HG03159 (cell line): Measurements from ENCODE around the gene C9orf57.
"Not testable (repeated sequence)": the region's sequence is repeated elsewhere in the genome, so short reads cannot be mapped to it uniquely, and the experiment has no call there.

Experiments
- ATAC-seq: cut with Tn5 transposase; IDR thresholded peaks from one replicate; pipeline ENCODE4 v1.9.1; 2021; ENCODE audit warnings: mild to moderate bottlenecking, moderate library complexity; ENCODE audit not compliant: unreplicated experiment

The C9orf57 gene

GRCh38 chr9:72025906-72026305 is 34.5 kb downstream of the C9orf57 start:
- no peak for ATAC-seq

GRCh38 chr9:72023596-72023995 is 36.8 kb downstream of the C9orf57 start:
- no peak for ATAC-seq

- ATAC-seq, result no peak
Measured at GRCh38 chr9:72022841-72023240, 37.6 kb downstream of the C9orf57 start.

- no peak for ATAC-seq
Measured at GRCh38 chr9:72013292-72013760, 47.1 kb downstream of the C9orf57 start.

- no peak for ATAC-seq
Measured at GRCh38 chr9:72012646-72013045, 47.8 kb downstream of the C9orf57 start.

GRCh38 chr9:72007726-72008125 is 52.7 kb downstream of the C9orf57 start:
- ATAC-seq, result not testable (repeated sequence)

- no peak for ATAC-seq
Measured at GRCh38 chr9:72006501-72006900, 53.9 kb downstream of the C9orf57 start.

GRCh38 chr9:72005451-72005850 is 55.0 kb downstream of the C9orf57 start:
- ATAC-seq, result no peak
